Vagina (tissue), 2 donors: ENCODE results near the gene PTK7.

ENCODE experiments used
- CTCF ChIP-seq, 3 experiments: fragments of 450-650 bp in 2 of 3; fragments of 200-600 bp in 1 of 3; sonication (generic) in 1 of 3; IDR thresholded peaks; one replicate each; pipeline ENCODE4 v1.5.1; 2017 to 2019; ENCODE audit warnings: antibody characterized with exemption in 3 of 3, mild to moderate bottlenecking in 2 of 3, moderate library complexity in 2 of 3
- POLR2A ChIP-seq, 2 donors: fragments of 450-650 bp; IDR thresholded peaks; one replicate each; pipeline ENCODE4 v1.6.1; 2017; ENCODE audit warnings: antibody characterized with exemption in 2 of 2, mild to moderate bottlenecking in 2 of 2, moderate library complexity in 2 of 2
- POLR2AphosphoS5 ChIP-seq, 2 donors: sonication (generic); formaldehyde crosslinking; IDR thresholded peaks; one replicate each; pipeline ENCODE4 v1.9.0; 2017; ENCODE audit warnings: antibody characterized with exemption in 2 of 2, mild to moderate bottlenecking in 2 of 2, low read depth in 1 of 2; ENCODE audit not compliant: insufficient read depth in 1 of 2

DNA sequence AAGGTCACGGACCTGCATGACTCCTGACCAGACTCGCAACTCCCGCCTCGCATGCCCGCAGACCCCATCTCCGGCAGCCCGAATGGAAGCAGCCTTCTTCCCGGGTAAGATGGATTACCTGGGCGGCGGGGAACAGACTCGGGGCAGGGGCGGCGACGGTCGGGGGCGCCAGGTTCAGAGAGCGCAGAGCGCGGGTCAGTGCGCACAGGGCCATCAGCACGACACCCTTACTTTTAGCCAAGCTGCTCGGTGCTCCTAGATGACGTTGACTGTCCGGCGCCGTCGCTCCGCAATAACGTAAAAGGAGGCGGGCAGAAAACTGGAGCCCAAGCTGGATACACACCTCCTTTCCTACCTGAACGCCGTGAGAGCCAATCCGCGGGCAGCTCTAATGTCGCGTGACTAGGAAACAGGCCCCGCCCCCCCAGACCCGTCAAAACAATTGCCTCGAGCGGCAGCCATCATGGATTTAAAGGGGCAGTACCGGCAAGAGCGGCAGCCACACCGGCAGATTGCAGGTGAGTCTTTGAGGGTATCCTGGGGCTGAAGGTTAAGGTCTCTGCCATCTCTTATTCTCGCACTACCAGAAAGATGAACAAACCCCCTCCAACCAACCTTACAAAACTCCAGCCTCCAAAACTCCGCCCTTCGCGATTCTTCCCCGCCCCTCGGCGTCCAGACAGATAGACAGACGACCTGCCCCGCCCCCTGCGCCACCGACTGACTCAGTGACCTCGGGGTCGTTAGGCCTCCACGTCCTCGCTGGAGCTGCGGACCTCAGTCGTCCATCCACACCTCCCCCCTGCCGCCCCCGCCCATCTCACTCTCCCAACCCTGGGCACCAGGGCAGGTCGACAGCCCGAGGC is 16.7 kb upstream of the PTK7 start, which contains the start of the genes KLC4 and MRPL2:
- TF ChIP-seq CTCF (IDR thresholded peaks at IDR 0.05) (no peak), POLR2AphosphoS5 (IDR thresholded peaks at IDR 0.05; ENCODE audit: insufficient read depth in 1 of 2, low read depth in 1 of 2) (peak; percentile 92 to 95), POLR2A (IDR thresholded peaks at IDR 0.05) (peak in 1 of 2 donors; percentile 74)
